ENCODE measurements around the gene DROSHA. TPM values are rescaled to one million over a fixed set of nuclear protein-coding genes. Genes with fewer than 3 reads are reported as not detected.

DROSHA gene
- total and polyA plus RNA-seq, 2 of the 8 experiments (the other 6 are each of a cell fraction or from before 2014, with no cell fraction given): 65.9 to 122 TPM

GRCh38 chr5:31365776-31366175 lies 166.1 kb downstream of the DROSHA start:
- H4K91ac ChIP-seq (replicated peaks; ENCODE audit: insufficient read length, low read length): no peak overlapping the region

More at GRCh38 chr5:31365776-31366175, 166.1 kb downstream of the DROSHA start:
- 91% methylated on average over 3 of the region's 3 CpGs; no CpG with 5 or more reads in 1 of the 2 experiments for whole genome bisulfite sequencing, 2 experiments (ENCODE audit: extremely low coverage in 1 of 2, insufficient coverage in 1 of 2, insufficient read length in 1 of 2, insufficient replicate concordance in 2 of 2, low coverage in 1 of 2, low lambda C conversion rate in 2 of 2, missing lambda C conversion rate in 1 of 2)
- no peak overlapping the region for H2BK5ac ChIP-seq (ENCODE audit: low read depth, low read length)
- H4K20me1 ChIP-seq (replicated peaks in 1 of 2; ENCODE audit: control insufficient read depth in 1 of 2, insufficient read depth in 2 of 2, low read length in 2 of 2): no peaks in the 10 kb centered on the region
- no peak overlapping the region for H3K23ac ChIP-seq (ENCODE audit: insufficient read length)
- peaks cover 5% of the 10 kb centered on the region; the same call in 1 of the 2 replicates for H3K23me2 ChIP-seq (ENCODE audit: low read depth, low read length)
- CTCF ChIA-PET (ENCODE audit: partially characterized antibody): interaction anchor here (1.0 kb wide), 1 partner anchor 42 kb away, joined by 3 read pairs; no protein-coding TSS in a partner anchor
- H2BK15ac ChIP-seq (ENCODE audit: low read length): no peak overlapping the region
- no peak overlapping the region for H3K14ac ChIP-seq (ENCODE audit: insufficient read length)
- no peaks in the 10 kb centered on the region for H3K36me3 ChIP-seq (ENCODE audit: control insufficient read depth in 2 of 4, insufficient read depth in 4 of 4, low read length in 3 of 4)
- H3K9me3 ChIP-seq (ENCODE audit: insufficient read depth in 2 of 2, low read depth in 1 of 2, low read length in 1 of 2): no peaks in the 10 kb centered on the region
- no peak overlapping the region for H3K18ac ChIP-seq (ENCODE audit: extremely low read depth, low read length)
- DNase-seq (ENCODE audit: low read depth in 1 of 2, low spot score in 2 of 2) (no peak), FAIRE-seq (no peak)
- no peak overlapping the region for H2AK5ac ChIP-seq (ENCODE audit: low read depth, low read length)
- H3K79me2 ChIP-seq (ENCODE audit: control insufficient read depth in 1 of 2, insufficient read depth in 2 of 2, low read length in 2 of 2): no peaks in the 10 kb centered on the region
- no peak overlapping the region for H4K8ac ChIP-seq (ENCODE audit: extremely low read depth, insufficient read depth, low read length)
- no peak overlapping the region for H3K4ac ChIP-seq (replicated peaks; ENCODE audit: insufficient read length, low read depth, low read length)
- no peak overlapping the region for H4K5ac ChIP-seq (ENCODE audit: insufficient read length, low read depth, low read length)
- no peak overlapping the region for H3K27ac ChIP-seq (ENCODE audit: low read depth, low read length)
- H3K4me3 ChIP-seq (ENCODE audit: extremely low read depth in 1 of 4, insufficient read depth in 2 of 4, low read depth in 3 of 4, low read length in 4 of 4): no peak overlapping the region
- H3K27me3 ChIP-seq (replicated peaks in 1 of 4; ENCODE audit: control insufficient read depth in 3 of 4, extremely low read depth in 1 of 4, insufficient read depth in 3 of 4, low read length in 3 of 4): no peaks in the 10 kb centered on the region
- no peaks in the 10 kb centered on the region for H3K79me1 ChIP-seq (ENCODE audit: low read depth, low read length)
- H3K56ac ChIP-seq (replicated peaks; ENCODE audit: insufficient read length, low read depth, low read length): no peak overlapping the region
- no peak overlapping the region for H2BK20ac ChIP-seq (ENCODE audit: low read length)
- H2BK120ac ChIP-seq (replicated peaks; ENCODE audit: low read depth, low read length): no peak overlapping the region
- no peak overlapping the region for H2AFZ ChIP-seq (ENCODE audit: low read length)
- H3K4me2 ChIP-seq (ENCODE audit: insufficient read depth in 1 of 2, low read depth in 2 of 2, low read length in 2 of 2): no peak overlapping the region
- TF ChIP-seq SRF (IDR thresholded peaks at IDR 0.05; ENCODE audit: low read depth, low read length): no peak
- TF ChIP-seq CEBPB (IDR thresholded peaks at IDR 0.05; ENCODE audit: low read depth, low read length): no peak
- TF ChIP-seq CBX8 (IDR thresholded peaks at IDR 0.05; ENCODE audit: borderline replicate concordance, low read depth, low read length): no peak
- TF ChIP-seq CBX5 (IDR thresholded peaks at IDR 0.05; ENCODE audit: low read depth, low read length): no peak
- TF ChIP-seq ATF3 (IDR thresholded peaks at IDR 0.05; ENCODE audit: insufficient read depth, low read depth, low read length): no peak
- TF ChIP-seq BCL11A (IDR thresholded peaks at IDR 0.05; ENCODE audit: low read depth in 2 of 2, low read length in 2 of 2): no peak
- no peak for TF ChIP-seq ZNF274 (IDR thresholded peaks at IDR 0.05; ENCODE audit: borderline replicate concordance, extremely low read depth, low read length)
- no peak for TF ChIP-seq RXRA (IDR thresholded peaks at IDR 0.05; ENCODE audit: insufficient read depth, low read depth, low read length)
- no peak for TF ChIP-seq SP4 (IDR thresholded peaks at IDR 0.05; ENCODE audit: low read length)
- POLR2A ChIA-PET (ENCODE audit: partially characterized antibody): no interaction called here
- no peak overlapping the region for H3K9ac ChIP-seq (replicated peaks in 1 of 4; ENCODE audit: extremely low read depth in 1 of 4, low read depth in 3 of 4, low read length in 3 of 4)
- no peak overlapping the region for H2BK12ac ChIP-seq (ENCODE audit: low read depth, low read length)
- H3K4me1 ChIP-seq (replicated peaks in 1 of 4; ENCODE audit: control insufficient read depth in 3 of 4, insufficient read depth in 4 of 4, low read length in 3 of 4): peaks cover 0 to 8% (median 2%) of the 10 kb centered on the region in 4 experiments; a peak in 2 of 7 replicates

Data from H1 (cell line).